ENCODE data around the gene ATXN7L1. TPM values are rescaled to one million over a fixed set of nuclear protein-coding genes. Genes with fewer than 3 reads are reported as not detected.

ATXN7L1 gene
- total RNA-seq, 2 experiments from 2014 or later: 3.5 to 5.0 TPM

DNA sequence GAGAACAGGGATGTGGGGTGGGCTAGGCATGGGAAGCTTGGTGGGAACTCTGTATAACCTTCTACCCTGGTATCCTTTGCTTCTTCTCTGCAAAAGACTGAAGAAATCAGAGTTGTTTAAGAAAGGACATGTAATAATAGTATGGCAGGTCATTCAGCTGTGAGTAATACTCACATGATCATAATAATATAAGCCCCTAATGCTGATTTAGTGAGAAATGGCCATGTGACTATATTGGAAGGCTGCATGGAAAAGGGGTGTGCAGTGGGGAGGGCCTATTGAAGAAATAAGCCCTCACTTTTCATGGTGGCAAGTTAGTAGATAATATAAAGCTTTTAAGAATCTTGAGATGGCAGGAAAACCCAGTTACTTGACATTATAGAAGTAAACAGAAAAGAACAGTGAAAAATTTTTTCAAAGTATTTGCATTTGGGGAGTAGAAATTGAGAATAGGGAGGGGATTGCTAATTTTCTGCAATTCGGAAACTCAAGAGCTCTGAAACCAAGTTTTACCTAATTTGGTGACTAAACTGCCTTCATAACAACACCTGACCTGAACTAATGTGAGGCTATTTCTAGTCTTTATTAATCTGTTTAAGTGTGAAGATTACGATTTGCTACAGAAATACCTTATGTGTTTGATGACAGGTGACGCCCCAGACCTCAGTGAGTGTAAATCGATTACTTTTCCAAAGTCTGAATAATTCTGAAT, 44.4 kb downstream of the ATXN7L1 start:
- H3K27ac Mint-ChIP-seq: no peak overlapping the region

DNA sequence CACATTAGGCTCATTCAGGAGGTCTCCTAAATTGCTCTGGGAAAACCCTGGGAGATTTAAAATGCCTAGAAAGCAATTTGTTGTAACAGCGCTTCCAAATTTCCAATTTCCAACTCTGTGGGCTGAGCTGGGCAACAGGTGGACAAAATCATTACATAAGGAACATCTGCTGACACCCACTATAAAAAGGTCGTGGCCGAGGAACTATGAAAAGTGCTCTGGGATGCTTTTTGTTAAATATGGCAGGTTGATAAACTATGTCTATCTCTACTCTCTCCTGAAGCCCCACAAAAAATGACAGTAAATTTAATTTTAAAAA, 45.1 kb downstream of the ATXN7L1 start:
- H3K36me3 Mint-ChIP-seq (ENCODE audit: low read depth): no peaks in the 10 kb centered on the region

More for the DNA sequence above, 44.4 kb downstream of the ATXN7L1 start:
- no peaks in the 10 kb centered on the region for H3K27me3 Mint-ChIP-seq (ENCODE audit: low read depth)
- no peaks in the 10 kb centered on the region for H3K36me3 Mint-ChIP-seq (ENCODE audit: low read depth)
- POLR2A ChIA-PET: no interaction called here
- H3K4me3 Mint-ChIP-seq: no peak overlapping the region
- peaks cover 8% of the 10 kb centered on the region for H3K4me1 Mint-ChIP-seq (ENCODE audit: low read depth)
- CTCF ChIA-PET: interaction anchor here (0.8 to 1.7 kb wide), 2 partner anchors 10 to 45 kb away, joined by 3 to 8 read pairs; no protein-coding TSS in a partner anchor
- DNase-seq (no peak), ATAC-seq (no peak)
- no peaks in the 10 kb centered on the region for H3K9me3 Mint-ChIP-seq (ENCODE audit: insufficient read depth)

DNA sequence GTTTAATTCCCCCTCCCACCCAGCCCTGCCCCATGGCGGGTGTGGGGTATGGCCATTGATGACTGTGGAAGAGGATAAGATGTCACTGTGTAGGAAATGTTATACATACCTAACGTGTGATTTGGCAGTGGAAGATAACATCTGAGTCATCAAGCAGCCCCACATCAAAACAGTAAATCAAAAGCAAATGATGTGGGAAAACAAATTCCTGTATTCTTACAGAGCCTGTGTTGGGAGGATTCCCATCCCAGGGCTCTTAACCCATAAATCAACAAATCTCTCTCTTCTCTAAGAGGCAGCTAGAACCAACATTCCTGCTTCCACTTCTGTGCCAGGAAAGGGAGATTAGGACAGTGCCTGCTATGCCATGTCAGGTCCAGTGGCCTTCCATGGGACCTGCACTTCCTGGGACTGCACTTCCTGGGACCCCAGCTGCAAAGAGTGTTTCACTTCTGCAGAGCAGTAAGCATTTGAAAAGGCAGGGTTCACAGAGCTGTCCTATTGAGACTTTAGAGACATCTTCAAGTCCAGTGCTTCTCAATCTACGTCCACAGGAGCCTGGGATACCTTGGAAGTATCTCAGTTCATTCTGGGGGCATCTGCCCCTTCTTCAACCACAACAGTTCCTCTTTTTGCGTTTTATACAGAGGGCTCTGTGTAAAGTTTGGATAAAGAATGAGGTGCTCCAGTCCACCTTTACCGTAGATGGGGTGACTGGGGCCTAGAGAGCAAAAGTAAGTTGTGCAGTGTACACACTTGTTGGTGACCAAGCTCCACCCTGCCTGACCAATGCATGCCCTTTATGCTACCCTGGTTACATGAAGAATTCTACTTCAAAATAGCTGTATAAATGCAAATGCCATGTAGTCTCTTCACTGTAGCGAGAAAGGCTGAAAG, 45.7 kb downstream of the ATXN7L1 start:
- H3K9me3 Mint-ChIP-seq (ENCODE audit: insufficient read depth): no peaks in the 10 kb centered on the region
- no peaks in the 10 kb centered on the region for H3K36me3 Mint-ChIP-seq (ENCODE audit: low read depth)
- DNase-seq (no peak), ATAC-seq (no peak)
- POLR2A ChIA-PET: interaction anchor here (0.5 kb wide), 1 partner anchor 136 kb away, joined by 3 read pairs; no protein-coding TSS in a partner anchor
- H3K4me1 Mint-ChIP-seq (ENCODE audit: low read depth): peaks cover 8% of the 10 kb centered on the region
- no peak overlapping the region for H3K4me3 Mint-ChIP-seq
- peaks cover 5% of the 10 kb centered on the region for H3K27me3 Mint-ChIP-seq (ENCODE audit: low read depth)
- CTCF ChIA-PET: interaction anchor here (1.7 kb wide), 1 partner anchor 8 kb away, joined by 8 read pairs; no protein-coding TSS in a partner anchor
- no peak overlapping the region for H3K27ac Mint-ChIP-seq

More for the DNA sequence above, 45.1 kb downstream of the ATXN7L1 start:
- Mint-ChIP-seq H3K4me3 (no peak overlapping the region), H3K27ac (no peak overlapping the region), H3K4me1 (ENCODE audit: low read depth) (peaks cover 8% of the 10 kb centered on the region), H3K9me3 (ENCODE audit: insufficient read depth) (no peaks in the 10 kb centered on the region), H3K27me3 (ENCODE audit: low read depth) (peaks cover 5% of the 10 kb centered on the region)
- ChIA-PET CTCF (interaction anchor here (1.7 kb wide), 1 partner anchor 9 kb away, joined by 8 read pairs; no protein-coding TSS in a partner anchor), POLR2A (no interaction called here)
- ATAC-seq: no peak
- no peak for DNase-seq

DNA sequence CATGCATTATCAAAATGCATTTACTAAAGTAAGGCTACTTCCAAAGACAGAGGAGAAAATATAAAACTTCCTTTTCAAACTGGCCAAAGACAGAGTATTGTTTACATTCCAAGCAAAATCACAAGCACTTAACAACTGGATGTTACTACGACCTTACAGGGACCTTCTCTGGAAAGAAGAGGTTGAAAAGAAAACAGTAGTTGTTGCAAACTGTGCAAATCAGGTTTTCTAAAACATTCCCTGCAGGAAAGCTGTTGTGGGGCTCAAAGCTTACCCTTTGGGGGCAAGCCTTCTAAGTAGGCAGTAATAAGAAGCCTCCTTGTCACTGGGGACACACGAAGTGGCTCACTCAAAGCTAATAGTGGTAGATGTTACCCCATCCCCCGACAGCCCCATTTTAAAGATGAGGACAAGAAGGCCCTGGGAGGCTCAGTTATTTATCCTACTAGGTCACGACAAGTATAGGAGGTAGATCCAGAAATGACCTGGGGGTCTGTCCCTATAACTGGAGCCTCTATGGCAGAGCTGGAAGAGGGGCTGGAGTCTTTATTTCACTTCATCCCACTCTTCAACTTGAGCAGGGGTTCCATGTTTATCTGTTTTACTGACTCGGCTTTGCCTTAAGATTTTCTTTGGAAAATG, 46.6 kb downstream of the ATXN7L1 start:
- DNase-seq (no peak), ATAC-seq (no peak)
- H3K4me1 Mint-ChIP-seq (ENCODE audit: low read depth): peaks cover 8% of the 10 kb centered on the region
- peaks cover 2% of the 10 kb centered on the region for H3K9me3 Mint-ChIP-seq (ENCODE audit: insufficient read depth)
- H3K27me3 Mint-ChIP-seq (ENCODE audit: low read depth): peaks cover 7% of the 10 kb centered on the region
- no peak overlapping the region for H3K4me3 Mint-ChIP-seq
- no peaks in the 10 kb centered on the region for H3K36me3 Mint-ChIP-seq (ENCODE audit: low read depth)
- POLR2A ChIA-PET: interaction anchor here (0.5 kb wide), 1 partner anchor 298 kb away, joined by 3 read pairs; no protein-coding TSS in a partner anchor
- no peak overlapping the region for H3K27ac Mint-ChIP-seq
- CTCF ChIA-PET: interaction anchor here (0.6 kb wide), 1 partner anchor 141 kb away, joined by 3 read pairs; no protein-coding TSS in a partner anchor

DNA sequence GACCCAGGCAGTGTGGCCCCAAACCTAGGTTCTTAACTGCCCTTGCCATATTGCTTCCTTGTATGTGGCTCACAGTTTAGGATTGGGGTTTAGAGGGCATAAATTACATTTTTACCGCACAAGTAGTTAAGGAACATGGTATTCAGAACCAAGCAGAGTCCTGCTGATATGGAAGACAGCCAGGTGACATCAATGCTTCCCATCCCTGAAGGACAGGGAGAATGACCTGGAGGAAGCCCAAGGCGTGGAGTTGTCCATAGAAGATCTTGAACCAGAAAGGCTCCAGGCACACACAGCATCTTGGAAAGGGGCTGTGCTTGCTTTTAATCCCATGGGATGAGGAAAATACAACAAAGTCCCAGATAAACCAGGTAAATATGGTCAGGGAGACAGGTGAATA, 48.3 kb downstream of the ATXN7L1 start:
- peaks cover 7% of the 10 kb centered on the region for H3K27me3 Mint-ChIP-seq (ENCODE audit: low read depth)
- CTCF ChIA-PET: interaction anchor here (1.2 kb wide), 1 partner anchor 15 kb away, joined by 3 read pairs; no protein-coding TSS in a partner anchor
- ATAC-seq (no peak), DNase-seq (no peak)
- no peak overlapping the region for H3K4me3 Mint-ChIP-seq
- no peak overlapping the region for H3K27ac Mint-ChIP-seq
- peaks cover 4% of the 10 kb centered on the region for H3K9me3 Mint-ChIP-seq (ENCODE audit: insufficient read depth)
- peaks cover 7% of the 10 kb centered on the region for H3K4me1 Mint-ChIP-seq (ENCODE audit: low read depth)
- no peaks in the 10 kb centered on the region for H3K36me3 Mint-ChIP-seq (ENCODE audit: low read depth)
- POLR2A ChIA-PET: no interaction called here

DNA sequence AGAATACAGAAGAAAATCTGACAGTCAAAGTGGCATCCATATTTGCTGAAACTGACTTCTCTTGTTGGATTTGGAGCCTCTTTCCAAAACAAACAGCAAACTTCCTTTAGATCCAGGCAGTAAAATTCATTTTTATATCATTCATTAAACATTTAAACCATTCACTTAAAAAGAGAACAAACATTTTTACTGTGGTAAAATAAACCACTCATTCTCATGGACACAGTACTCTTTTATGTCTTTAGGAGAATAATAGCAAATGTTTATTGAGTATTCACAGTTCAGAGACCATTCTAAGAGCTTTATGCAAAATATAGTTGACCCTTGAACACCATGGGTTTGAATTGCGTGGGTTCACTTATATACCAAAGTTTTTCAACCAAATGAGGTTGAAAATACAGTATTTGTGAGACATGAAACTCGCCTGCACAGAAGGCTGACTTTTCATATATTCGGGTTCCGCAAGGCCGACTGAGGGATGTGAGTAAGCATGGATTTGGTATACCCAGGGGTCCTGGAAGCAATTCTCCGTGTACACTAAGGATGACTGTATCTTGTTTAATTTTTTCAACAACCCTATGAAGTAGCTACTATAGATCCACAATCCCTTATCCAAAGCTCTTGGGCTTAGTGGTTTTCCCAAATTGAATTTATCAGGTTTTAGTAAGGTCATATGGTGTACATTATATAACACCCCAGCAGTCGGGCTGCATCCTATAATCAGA, 49.1 kb downstream of the ATXN7L1 start:
- ChIA-PET CTCF (no interaction called here), POLR2A (interaction anchor here (0.7 kb wide), 1 partner anchor 17 kb away, joined by 3 read pairs; no protein-coding TSS in a partner anchor)
- H3K4me3 Mint-ChIP-seq: no peak overlapping the region
- no peak for ATAC-seq
- H3K27me3 Mint-ChIP-seq (ENCODE audit: low read depth): peaks cover 7% of the 10 kb centered on the region
- no peak for DNase-seq
- H3K27ac Mint-ChIP-seq: no peak overlapping the region
- H3K9me3 Mint-ChIP-seq (ENCODE audit: insufficient read depth): peaks cover 4% of the 10 kb centered on the region
- no peaks in the 10 kb centered on the region for H3K4me1 Mint-ChIP-seq (ENCODE audit: low read depth)
- no peaks in the 10 kb centered on the region for H3K36me3 Mint-ChIP-seq (ENCODE audit: low read depth)

DNA sequence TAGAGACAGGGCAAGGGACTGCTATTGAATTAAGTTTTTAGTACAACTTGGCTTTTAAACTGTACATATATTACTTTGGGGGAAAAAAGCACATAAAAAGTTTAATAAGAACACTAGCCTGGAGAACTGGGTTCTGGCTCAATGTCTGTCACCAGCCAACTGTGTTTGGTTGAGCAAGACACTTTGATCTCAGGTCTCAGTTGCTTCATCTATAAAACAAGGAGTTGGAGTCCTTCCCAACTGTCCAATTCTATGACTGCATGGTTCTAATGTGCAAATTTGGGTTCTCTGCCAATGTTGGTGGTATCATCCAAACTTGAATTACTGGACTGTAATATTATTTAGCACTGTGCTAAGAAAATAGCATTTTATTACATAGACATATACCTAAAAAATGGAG, 50.3 kb downstream of the ATXN7L1 start:
- H3K4me1 Mint-ChIP-seq (ENCODE audit: low read depth): no peaks in the 10 kb centered on the region
- no peak overlapping the region for H3K4me3 Mint-ChIP-seq
- no peaks in the 10 kb centered on the region for H3K36me3 Mint-ChIP-seq (ENCODE audit: low read depth)
- H3K9me3 Mint-ChIP-seq (ENCODE audit: insufficient read depth): peaks cover 4% of the 10 kb centered on the region
- H3K27me3 Mint-ChIP-seq (ENCODE audit: low read depth): peaks cover 7% of the 10 kb centered on the region
- CTCF ChIA-PET: no interaction called here
- ATAC-seq: no peak
- POLR2A ChIA-PET: no interaction called here
- no peak for DNase-seq
- H3K27ac Mint-ChIP-seq: no peak overlapping the region

DNA sequence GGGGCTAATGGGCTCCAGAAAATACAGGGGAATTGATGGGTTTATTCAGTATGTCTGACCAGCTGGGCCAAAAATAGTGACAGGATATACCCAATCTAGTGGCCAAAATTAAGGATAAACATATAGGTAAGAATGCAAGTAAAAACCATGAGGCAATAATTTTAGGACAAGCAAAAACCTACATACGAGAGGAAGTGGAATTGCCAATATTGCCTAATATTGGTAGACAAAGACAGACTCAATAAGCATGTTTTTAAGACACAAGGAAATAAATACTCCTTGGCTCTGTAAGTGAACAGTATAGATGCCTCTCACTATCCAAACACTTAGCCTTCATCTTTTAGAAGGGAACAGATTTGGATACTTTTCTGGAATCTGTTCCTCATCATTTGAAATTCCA, 51.0 kb downstream of the ATXN7L1 start:
- peaks cover 4% of the 10 kb centered on the region for H3K9me3 Mint-ChIP-seq (ENCODE audit: insufficient read depth)
- H3K4me1 Mint-ChIP-seq (ENCODE audit: low read depth): no peaks in the 10 kb centered on the region
- H3K36me3 Mint-ChIP-seq (ENCODE audit: low read depth): no peaks in the 10 kb centered on the region
- CTCF ChIA-PET: no interaction called here
- H3K4me3 Mint-ChIP-seq: no peak overlapping the region
- no peak for DNase-seq
- H3K27me3 Mint-ChIP-seq (ENCODE audit: low read depth): peaks cover 7% of the 10 kb centered on the region
- no peak overlapping the region for H3K27ac Mint-ChIP-seq
- ATAC-seq: no peak
- POLR2A ChIA-PET: no interaction called here

DNA sequence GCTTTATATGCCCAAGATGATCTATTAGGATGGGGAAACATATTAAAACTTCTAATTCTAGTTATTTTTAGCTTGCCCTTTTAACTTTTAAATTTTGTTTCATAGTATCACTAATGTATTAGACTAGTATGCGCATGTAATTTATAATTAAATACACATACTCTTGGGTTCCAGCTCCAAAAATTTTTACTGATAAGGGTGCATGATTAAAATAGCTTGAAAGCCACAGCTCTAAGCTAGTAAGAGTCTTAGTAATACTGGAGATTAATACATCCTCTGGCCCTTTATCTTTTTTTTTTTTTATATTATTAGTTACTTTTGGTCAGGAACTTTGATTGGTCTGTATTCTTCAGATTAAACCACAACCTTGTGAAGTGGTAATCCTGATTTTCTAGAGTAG, 53.6 kb downstream of the ATXN7L1 start:
- ChIA-PET CTCF (interaction anchor here (0.9 to 2.4 kb wide), 6 partner anchors 9 to 54 kb away, joined by 3 to 8 read pairs (median 4); no protein-coding TSS in a partner anchor), POLR2A (interaction anchor here (0.5 kb wide), 1 partner anchor 154 kb away, joined by 3 read pairs; no protein-coding TSS in a partner anchor)
- Mint-ChIP-seq H3K4me3 (no peak overlapping the region), H3K27ac (no peak overlapping the region), H3K4me1 (ENCODE audit: low read depth) (no peaks in the 10 kb centered on the region), H3K9me3 (ENCODE audit: insufficient read depth) (peaks cover 4% of the 10 kb centered on the region), H3K27me3 (ENCODE audit: low read depth) (peaks cover 7% of the 10 kb centered on the region), H3K36me3 (ENCODE audit: low read depth) (no peaks in the 10 kb centered on the region)
- DNase-seq (no peak), ATAC-seq (no peak)

DNA sequence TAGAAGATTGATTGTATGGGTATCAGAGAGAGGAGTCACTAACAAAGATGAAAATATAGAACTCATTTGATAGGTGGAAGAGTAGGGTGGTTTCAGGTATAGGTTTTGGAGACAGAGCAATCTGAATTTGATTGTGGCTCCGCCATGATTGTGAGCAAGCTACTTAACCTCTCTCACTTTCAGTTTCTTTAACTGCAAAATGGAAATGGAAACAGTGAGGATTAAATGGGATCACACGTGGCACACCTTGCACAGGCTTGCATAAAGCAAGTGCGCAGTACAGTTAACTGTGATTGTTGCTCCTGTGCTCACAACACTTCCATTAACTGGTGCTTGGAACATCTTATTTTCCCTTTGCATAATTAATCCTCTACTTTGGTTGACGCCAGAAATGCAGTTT, 54.9 kb downstream of the ATXN7L1 start:
- no peaks in the 10 kb centered on the region for H3K36me3 Mint-ChIP-seq (ENCODE audit: low read depth)
- H3K27me3 Mint-ChIP-seq (ENCODE audit: low read depth): peaks cover 4% of the 10 kb centered on the region
- no peaks in the 10 kb centered on the region for H3K4me1 Mint-ChIP-seq (ENCODE audit: low read depth)
- no peak overlapping the region for H3K27ac Mint-ChIP-seq
- peaks cover 4% of the 10 kb centered on the region for H3K9me3 Mint-ChIP-seq (ENCODE audit: insufficient read depth)
- ATAC-seq (no peak), DNase-seq (no peak)
- POLR2A ChIA-PET: interaction anchor here (0.9 kb wide), 1 partner anchor 13 kb away, joined by 3 read pairs; no protein-coding TSS in a partner anchor
- CTCF ChIA-PET: interaction anchor here (1.9 to 2.4 kb wide), 2 partner anchors 10 to 12 kb away, joined by 8 read pairs; no protein-coding TSS in a partner anchor
- no peak overlapping the region for H3K4me3 Mint-ChIP-seq
